SK-N-MC (cell line): ENCODE data around the gene BTBD10.

ENCODE experiments used
- DNase-seq: peaks from one replicate; pipeline ENCODE4 v3.0.0-alpha.2; 2011; ENCODE audit warnings: low read depth, low spot score
- H3K27ac ChIP-seq: fragments of 200-600 bp; sonication (generic); 2 replicates; pipeline ENCODE4 v1.5.1; 2016; ENCODE audit warnings: mixed run types
- H3K36me3 ChIP-seq: fragments of 200-600 bp; sonication (generic); 2 replicates; pipeline ENCODE4 v1.6.1; 2017; ENCODE audit warnings: antibody characterized with exemption, low read length, mixed read lengths; ENCODE audit not compliant: insufficient read depth
- H3K4me3 ChIP-seq: fragments of 200-600 bp; sonication (generic); 2 replicates; pipeline ENCODE4 v1.5.1; 2016
- H3K9ac ChIP-seq: fragments of 200-600 bp; sonication (generic); 2 replicates; pipeline ENCODE4 v1.8.0; 2017; ENCODE audit warnings: mixed run types, mixed read lengths; ENCODE audit not compliant: insufficient read length
- H3K9me3 ChIP-seq: fragments of 200-600 bp; sonication (generic); 2 replicates; pipeline ENCODE4 v1.6.1; 2017; ENCODE audit warnings: low read depth, mild to moderate bottlenecking, antibody characterized with exemption, low read length, moderate library complexity, mixed read lengths
- EZH2 ChIP-seq: fragments of 200-600 bp; sonication (generic); IDR thresholded peaks from one replicate; pipeline ENCODE4 v1.6.1; 2017; ENCODE audit warnings: antibody characterized with exemption
- FOXP2 ChIP-seq: optimal IDR thresholded peaks from 2 replicates; pipeline ENCODE3; 2011; ENCODE audit warnings: mild to moderate bottlenecking, moderate library complexity; ENCODE audit not compliant: insufficient read depth; ENCODE audit errors: extremely low read length, control extremely low read depth
- POLR2AphosphoS5 ChIP-seq: IDR thresholded peaks from 2 replicates; pipeline ENCODE4 v1.6.1; 2012; ENCODE audit warnings: mild to moderate bottlenecking, low read depth, low read length, borderline replicate concordance

Gene BTBD10

DNA sequence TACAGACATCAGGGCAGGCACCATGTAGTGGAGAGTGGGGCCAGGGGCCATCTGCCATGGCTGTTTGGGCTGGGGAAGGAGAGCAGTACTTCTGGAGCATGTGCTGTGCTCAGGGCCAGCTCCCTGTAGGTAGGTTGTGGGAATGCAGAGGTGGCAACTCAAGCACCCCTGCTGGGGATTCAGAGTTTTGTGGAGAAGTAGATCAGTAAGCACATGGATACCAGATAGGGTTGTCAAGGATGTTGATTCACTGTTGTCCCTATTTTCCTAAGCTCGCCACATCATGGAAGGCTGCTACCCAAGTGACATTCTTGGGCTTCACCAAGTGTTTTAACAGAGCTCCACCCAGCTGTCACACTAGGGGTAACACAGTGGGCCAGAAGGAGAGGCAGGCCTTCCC is 118.2 kb downstream of the BTBD10 start:
- TF ChIP-seq EZH2 (no peak), FOXP2 (no peak)
- no peaks in the 10 kb centered on the region for H3K36me3 ChIP-seq

DNA sequence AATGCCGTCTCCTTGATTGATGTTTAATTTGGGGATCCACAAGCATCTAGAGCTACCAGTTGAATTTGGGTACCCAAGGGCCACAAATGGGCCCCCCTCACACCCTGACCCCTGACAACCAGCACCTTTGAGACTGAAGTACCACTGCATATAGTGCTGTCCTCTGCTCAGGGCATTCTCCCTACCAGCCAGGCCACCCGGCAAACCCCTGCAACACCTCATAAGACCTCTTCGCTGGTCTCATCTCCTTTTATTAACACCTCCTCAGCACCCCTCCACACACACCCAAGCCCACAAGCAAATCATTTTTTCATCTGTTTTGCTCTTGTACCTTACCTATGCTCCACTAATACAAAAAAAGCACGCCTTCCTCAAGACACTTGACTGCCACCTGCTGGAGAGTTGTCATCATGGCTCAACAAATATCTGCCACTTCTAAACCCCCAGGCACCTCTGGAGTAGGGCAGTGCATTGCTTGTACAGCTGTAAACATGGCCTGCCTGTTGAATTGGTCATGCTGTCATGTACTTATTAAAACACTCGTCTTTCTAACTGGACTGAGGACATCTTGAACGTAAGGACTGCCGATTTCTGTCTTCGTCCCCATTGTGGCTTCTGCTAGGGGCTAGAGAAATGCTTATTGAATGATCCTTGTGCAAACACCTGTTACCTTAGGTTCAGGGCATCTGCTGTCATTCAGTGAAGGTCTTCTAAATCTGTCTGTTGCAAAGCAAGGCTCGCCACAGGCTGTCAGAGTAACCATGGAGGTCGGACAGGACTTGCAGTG is 118.9 kb downstream of the BTBD10 start:
- Histone ChIP-seq H3K27ac (no peak overlapping the region), H3K9me3 (no peaks in the 10 kb centered on the region), H3K36me3 (no peaks in the 10 kb centered on the region), H3K9ac (no peak overlapping the region), H3K4me3 (no peak overlapping the region)
- TF ChIP-seq POLR2AphosphoS5 (no peak), FOXP2 (no peak), EZH2 (no peak)
- no peak for DNase-seq

More for the DNA sequence above, 118.2 kb downstream of the BTBD10 start:
- no peak overlapping the region for H3K27ac ChIP-seq
- no peak overlapping the region for H3K9ac ChIP-seq
- no peak overlapping the region for H3K4me3 ChIP-seq
- no peaks in the 10 kb centered on the region for H3K9me3 ChIP-seq
- DNase-seq = no peak

DNA sequence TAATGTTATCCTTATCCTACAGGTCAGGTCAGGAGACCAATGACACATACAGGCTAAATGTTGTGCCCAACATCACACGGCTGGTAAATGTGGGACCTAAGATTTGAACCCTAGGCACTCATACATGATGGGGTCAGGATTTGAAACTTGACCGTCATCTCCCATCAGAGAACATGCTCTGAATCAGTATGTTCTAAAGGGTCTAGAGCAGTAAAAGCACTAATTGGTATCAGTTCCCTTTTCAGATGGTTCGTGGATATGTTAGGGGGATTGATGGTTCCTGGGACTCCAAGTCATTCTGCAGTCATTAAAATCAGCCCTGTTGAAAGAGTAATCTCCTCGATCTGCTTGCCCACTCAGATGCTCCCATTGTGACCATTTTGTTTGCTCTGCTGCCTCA is 120.0 kb downstream of the BTBD10 start:
- H3K9me3 ChIP-seq = no peaks in the 10 kb centered on the region
- no peak overlapping the region for H3K27ac ChIP-seq
- TF ChIP-seq POLR2AphosphoS5 (no peak), FOXP2 (no peak), EZH2 (no peak)
- H3K9ac ChIP-seq = no peak overlapping the region
- H3K36me3 ChIP-seq = no peaks in the 10 kb centered on the region
- DNase-seq = no peak
- H3K4me3 ChIP-seq = no peak overlapping the region

DNA sequence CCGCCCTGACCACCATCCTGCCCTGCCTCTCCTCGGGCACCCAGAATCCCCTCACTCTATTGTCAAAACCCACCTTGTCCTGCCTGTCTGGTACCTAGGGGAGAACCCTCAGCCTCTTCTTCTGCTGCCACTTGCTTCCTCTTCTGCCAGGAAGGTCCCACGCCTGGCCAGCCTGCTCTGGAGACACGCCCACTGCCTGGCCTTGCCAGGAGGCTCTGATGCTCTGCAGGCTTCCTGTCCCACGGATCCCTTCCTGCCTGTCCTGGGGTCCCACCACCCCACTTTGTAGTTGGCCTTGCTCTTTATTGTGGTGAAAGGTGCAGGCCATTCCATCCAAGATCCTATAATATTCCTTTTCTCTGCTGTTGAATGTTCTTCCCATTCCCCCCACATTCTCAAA is 122.0 kb downstream of the BTBD10 start:
- no peak overlapping the region for H3K27ac ChIP-seq
- no peak for DNase-seq
- TF ChIP-seq FOXP2 (no peak), POLR2AphosphoS5 (no peak), EZH2 (no peak)

DNA sequence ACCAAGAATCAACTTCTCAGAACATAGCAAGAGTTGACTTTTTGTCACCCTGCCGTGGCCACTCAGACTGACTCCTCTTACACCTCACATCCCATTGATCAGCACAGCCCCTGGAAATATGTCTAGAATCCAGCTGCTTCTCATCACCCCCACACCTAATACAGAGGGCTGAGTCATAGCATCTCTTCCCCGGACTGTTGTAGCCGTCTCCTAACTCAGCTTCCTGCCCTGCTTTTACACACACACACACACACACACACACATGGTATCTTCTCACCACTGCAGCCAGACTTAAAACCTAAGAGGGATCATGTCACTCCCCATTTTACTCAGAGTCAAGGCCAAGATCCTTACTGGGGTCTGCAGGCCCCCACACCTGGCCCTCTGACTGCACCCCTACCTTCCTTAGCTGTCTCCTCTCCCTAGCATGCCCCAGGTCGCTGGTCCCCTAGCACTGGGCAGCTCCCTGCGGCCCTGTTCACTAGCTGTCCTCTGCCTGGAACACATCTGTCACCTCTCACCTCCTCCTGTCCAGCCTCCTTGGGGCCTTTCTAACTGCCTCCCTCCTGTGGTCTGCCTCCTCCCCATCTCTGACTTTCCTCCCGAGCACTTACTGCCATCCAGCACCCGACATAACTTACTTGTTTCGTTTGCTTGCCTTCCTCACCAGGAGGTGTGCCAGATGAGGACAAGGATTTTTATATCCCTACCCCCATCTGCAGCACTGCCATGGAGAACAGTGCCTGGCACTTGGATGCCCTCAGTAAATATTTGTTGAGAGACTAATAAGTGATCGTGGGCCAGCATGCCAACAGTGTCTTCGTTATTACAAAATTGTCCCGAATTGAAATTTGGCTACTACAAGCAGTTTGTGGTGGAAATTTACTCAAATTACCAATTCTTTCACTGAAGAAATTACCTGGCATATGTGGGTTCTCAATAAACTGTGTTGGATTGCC is 123.5 kb downstream of the BTBD10 start:
- Histone ChIP-seq H3K36me3 (no peaks in the 10 kb centered on the region), H3K27ac (no peak overlapping the region), H3K4me3 (no peak overlapping the region), H3K9ac (no peak overlapping the region), H3K9me3 (no peaks in the 10 kb centered on the region)
- DNase-seq = no peak
- TF ChIP-seq POLR2AphosphoS5 (no peak), EZH2 (no peak), FOXP2 (no peak)

More for the DNA sequence above, 122.0 kb downstream of the BTBD10 start:
- Histone ChIP-seq H3K36me3 (no peaks in the 10 kb centered on the region), H3K9ac (no peak overlapping the region), H3K9me3 (no peaks in the 10 kb centered on the region), H3K4me3 (no peak overlapping the region)

DNA sequence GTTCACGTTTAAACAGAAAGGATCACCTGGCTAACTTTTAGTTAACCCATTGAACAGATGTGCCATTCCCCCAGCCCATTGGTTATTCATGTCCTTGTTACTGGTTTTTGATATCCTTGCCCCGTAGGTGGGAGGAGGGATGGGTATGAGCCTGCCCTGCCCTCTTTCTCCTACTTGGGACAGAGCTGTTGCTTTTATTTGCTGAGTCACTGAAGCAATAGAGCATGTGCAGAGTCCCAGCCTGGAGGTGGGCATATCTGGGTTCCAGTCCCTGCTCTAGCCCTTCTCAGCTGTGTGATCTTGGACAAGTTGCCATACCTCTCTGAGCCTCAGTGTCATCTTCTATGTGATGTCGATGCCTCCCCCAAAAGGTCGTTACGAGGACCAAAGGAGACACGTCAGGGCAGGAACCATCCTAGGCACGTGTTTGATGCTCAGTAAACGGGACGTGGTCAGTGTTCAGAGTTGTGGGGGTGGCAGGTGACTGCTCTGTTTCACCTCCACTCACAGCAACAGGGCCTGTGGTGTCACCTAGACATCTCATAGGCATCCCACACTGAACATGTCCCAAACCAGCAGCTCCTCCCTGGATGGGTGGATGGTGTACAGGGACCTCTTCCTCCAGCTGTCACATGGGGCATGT is 124.5 kb downstream of the BTBD10 start:
- no peaks in the 10 kb centered on the region for H3K9me3 ChIP-seq
- DNase-seq = no peak

DNA sequence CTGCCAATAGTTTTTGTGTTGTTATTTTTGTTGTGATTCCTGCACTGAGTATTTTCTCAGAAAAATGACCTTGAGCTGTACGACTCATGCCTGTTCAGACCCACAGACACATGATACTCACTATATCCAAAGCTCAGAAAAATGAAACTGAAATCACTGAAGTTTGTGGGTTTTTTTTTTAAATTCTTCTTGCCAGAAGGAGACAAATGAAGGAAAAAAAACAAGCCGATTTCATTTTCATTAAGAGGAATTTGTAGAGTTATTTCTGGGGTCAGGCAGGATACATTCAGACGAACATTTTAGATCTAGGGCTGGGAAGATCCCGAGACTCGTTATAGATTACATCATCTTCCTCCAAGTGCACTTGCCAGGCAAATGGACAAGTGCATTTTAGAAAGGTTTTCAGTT is 125.0 kb downstream of the BTBD10 start:
- H3K9me3 ChIP-seq = no peaks in the 10 kb centered on the region
- H3K27ac ChIP-seq = no peak overlapping the region
- no peaks in the 10 kb centered on the region for H3K36me3 ChIP-seq
- no peak for DNase-seq
- H3K4me3 ChIP-seq = no peak overlapping the region
- H3K9ac ChIP-seq = peak overlapping the region; percentile 24
- TF ChIP-seq POLR2AphosphoS5 = no peak
- TF ChIP-seq EZH2 = no peak

More for the DNA sequence above, 124.5 kb downstream of the BTBD10 start:
- Histone ChIP-seq H3K9ac (peak overlapping the region; percentile 24), H3K27ac (no peak overlapping the region), H3K36me3 (no peaks in the 10 kb centered on the region), H3K4me3 (no peak overlapping the region)
- no peak for TF ChIP-seq EZH2
- TF ChIP-seq FOXP2 = no peak
- TF ChIP-seq POLR2AphosphoS5 = no peak
